ENCODE measurements around the gene OCRL. TPM values are rescaled to one million over a fixed set of nuclear protein-coding genes. Genes with fewer than 3 reads are reported as not detected.

The OCRL gene
- total and polyA plus RNA-seq, 2 donors (not counting 1 experiment from before 2014, with no cell fraction given), result 23.0 to 32.1 TPM

- Histone ChIP-seq H3K36me3 (ENCODE audit: control insufficient read depth, insufficient read depth, low read length) (no peaks in the 10 kb centered on the region), H3K27me3 (ENCODE audit: control insufficient read depth, insufficient read depth, low read length) (no peaks in the 10 kb centered on the region), H3K4me3 (replicated peaks in 1 of 4; ENCODE audit: control extremely low read depth in 1 of 4, insufficient read depth in 1 of 4, low read depth in 3 of 4, low read length in 4 of 4) (no peak overlapping the region), H4K20me1 (ENCODE audit: control insufficient read depth, extremely low read depth, insufficient read depth, low read length) (no peaks in the 10 kb centered on the region), H3K4me2 (ENCODE audit: extremely low read depth, insufficient read depth, low read length) (no peak overlapping the region), H3K9ac (ENCODE audit: insufficient read depth, low read length) (no peak overlapping the region), H3K9me3 (ENCODE audit: control insufficient read depth, insufficient read depth, low read depth, low read length) (no peaks in the 10 kb centered on the region), H3K79me2 (ENCODE audit: control insufficient read depth, insufficient read depth, low read length) (no peaks in the 10 kb centered on the region), H2AFZ (ENCODE audit: low read length) (no peak overlapping the region), H3K27ac (ENCODE audit: insufficient read depth, low read length) (no peak overlapping the region), H3K4me1 (ENCODE audit: control insufficient read depth, extremely low read depth, insufficient read depth, low read length) (no peaks in the 10 kb centered on the region)
- TF ChIP-seq EZH2 (IDR thresholded peaks at IDR 0.05; ENCODE audit: low read length, missing control alignments) (no peak), CTCF (conservative IDR thresholded peaks at IDR 0.05 in 1 of 2, IDR thresholded peaks at IDR 0.05 in 1 of 2; ENCODE audit: low read depth in 1 of 2, low read length in 2 of 2) (no peak)
- DNase-seq (ENCODE audit: low read depth in 2 of 2), result no peak
These were observed 69.3 kb downstream of the OCRL start for GRCh38 chrX:129609395-129609794.

- DNase-seq (ENCODE audit: low read depth in 2 of 2), result no peak
- H2AFZ ChIP-seq (ENCODE audit: low read length), result no peak overlapping the region
- H3K4me3 ChIP-seq (replicated peaks in 1 of 4; ENCODE audit: control extremely low read depth in 1 of 4, insufficient read depth in 1 of 4, low read depth in 3 of 4, low read length in 4 of 4), result no peak overlapping the region
- H3K4me1 ChIP-seq (ENCODE audit: control insufficient read depth, extremely low read depth, insufficient read depth, low read length), result no peaks in the 10 kb centered on the region
- H4K20me1 ChIP-seq (ENCODE audit: control insufficient read depth, extremely low read depth, insufficient read depth, low read length), result no peaks in the 10 kb centered on the region
- no peaks in the 10 kb centered on the region for H3K9me3 ChIP-seq (ENCODE audit: control insufficient read depth, insufficient read depth, low read depth, low read length)
- H3K36me3 ChIP-seq (ENCODE audit: control insufficient read depth, insufficient read depth, low read length), result no peaks in the 10 kb centered on the region
- no peaks in the 10 kb centered on the region for H3K27me3 ChIP-seq (ENCODE audit: control insufficient read depth, insufficient read depth, low read length)
- no peak overlapping the region for H3K9ac ChIP-seq (ENCODE audit: insufficient read depth, low read length)
- TF ChIP-seq EZH2 (IDR thresholded peaks at IDR 0.05; ENCODE audit: low read length, missing control alignments) (no peak), CTCF (conservative IDR thresholded peaks at IDR 0.05 in 1 of 2, IDR thresholded peaks at IDR 0.05 in 1 of 2; ENCODE audit: low read depth in 1 of 2, low read length in 2 of 2) (no peak)
- H3K4me2 ChIP-seq (ENCODE audit: extremely low read depth, insufficient read depth, low read length), result no peak overlapping the region
- no peak overlapping the region for H3K27ac ChIP-seq (ENCODE audit: insufficient read depth, low read length)
- no peaks in the 10 kb centered on the region for H3K79me2 ChIP-seq (ENCODE audit: control insufficient read depth, insufficient read depth, low read length)
These were observed 72.3 kb downstream of the OCRL start for GRCh38 chrX:129612396-129612795.

GRCh38 chrX:129613596-129613995, 73.5 kb downstream of the OCRL start:
- Histone ChIP-seq H3K27ac (ENCODE audit: insufficient read depth, low read length) (no peak overlapping the region), H3K36me3 (ENCODE audit: control insufficient read depth, insufficient read depth, low read length) (no peaks in the 10 kb centered on the region), H3K4me3 (replicated peaks in 1 of 4; ENCODE audit: control extremely low read depth in 1 of 4, insufficient read depth in 1 of 4, low read depth in 3 of 4, low read length in 4 of 4) (no peak overlapping the region), H2AFZ (ENCODE audit: low read length) (no peak overlapping the region), H3K4me1 (ENCODE audit: control insufficient read depth, extremely low read depth, insufficient read depth, low read length) (no peaks in the 10 kb centered on the region), H3K27me3 (ENCODE audit: control insufficient read depth, insufficient read depth, low read length) (no peaks in the 10 kb centered on the region), H3K79me2 (ENCODE audit: control insufficient read depth, insufficient read depth, low read length) (no peaks in the 10 kb centered on the region), H3K9ac (ENCODE audit: insufficient read depth, low read length) (no peak overlapping the region), H3K9me3 (ENCODE audit: control insufficient read depth, insufficient read depth, low read depth, low read length) (no peaks in the 10 kb centered on the region), H4K20me1 (ENCODE audit: control insufficient read depth, extremely low read depth, insufficient read depth, low read length) (no peaks in the 10 kb centered on the region), H3K4me2 (ENCODE audit: extremely low read depth, insufficient read depth, low read length) (no peak overlapping the region)
- TF ChIP-seq CTCF (conservative IDR thresholded peaks at IDR 0.05 in 1 of 2, IDR thresholded peaks at IDR 0.05 in 1 of 2; ENCODE audit: low read depth in 1 of 2, low read length in 2 of 2), result no peak
- DNase-seq (ENCODE audit: low read depth in 2 of 2), result no peak
